GM19043 (cell line): ENCODE measurements around the gene AAR2.

Experiments used
- ATAC-seq: cut with Tn5 transposase; IDR thresholded peaks from one replicate; pipeline ENCODE4 v1.9.1; 2021; ENCODE audit warnings: low read depth; ENCODE audit not compliant: unreplicated experiment

The AAR2 gene

GRCh38 chr20:36235892-36236785 lies at the start of gene AAR2:
Gene AAR2 (plus strand): TSS chr20:36236478. CDS start chr20:36239869, 3,391 bp downstream.
- no peak for ATAC-seq

- no peak for ATAC-seq
Measured at GRCh38 chr20:36193977-36194712, 42.1 kb upstream of the AAR2 start.

- ATAC-seq, result no peak
Measured at GRCh38 chr20:36196676-36197075, 39.6 kb upstream of the AAR2 start.

DNA sequence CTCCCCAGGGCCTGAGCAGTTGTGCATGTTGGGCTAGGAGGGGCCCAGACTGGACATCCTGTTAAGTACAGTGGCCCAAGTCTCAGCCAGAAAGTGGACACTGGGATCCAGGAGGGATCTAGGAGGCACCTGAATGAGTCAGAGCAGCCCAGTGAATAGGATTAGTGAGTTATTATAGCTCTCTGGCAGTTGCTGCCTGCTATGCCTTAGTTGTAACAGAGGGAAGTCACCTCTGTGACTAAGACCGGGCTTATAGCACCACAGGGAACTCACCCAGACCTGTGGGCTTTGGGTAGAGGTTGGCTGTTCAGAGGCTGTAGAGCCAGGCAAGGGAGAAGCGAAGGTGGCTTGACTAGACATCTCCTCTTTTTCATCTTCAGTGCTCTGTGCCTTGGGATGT lies 39.0 kb upstream of the AAR2 start:
- no peak for ATAC-seq

DNA sequence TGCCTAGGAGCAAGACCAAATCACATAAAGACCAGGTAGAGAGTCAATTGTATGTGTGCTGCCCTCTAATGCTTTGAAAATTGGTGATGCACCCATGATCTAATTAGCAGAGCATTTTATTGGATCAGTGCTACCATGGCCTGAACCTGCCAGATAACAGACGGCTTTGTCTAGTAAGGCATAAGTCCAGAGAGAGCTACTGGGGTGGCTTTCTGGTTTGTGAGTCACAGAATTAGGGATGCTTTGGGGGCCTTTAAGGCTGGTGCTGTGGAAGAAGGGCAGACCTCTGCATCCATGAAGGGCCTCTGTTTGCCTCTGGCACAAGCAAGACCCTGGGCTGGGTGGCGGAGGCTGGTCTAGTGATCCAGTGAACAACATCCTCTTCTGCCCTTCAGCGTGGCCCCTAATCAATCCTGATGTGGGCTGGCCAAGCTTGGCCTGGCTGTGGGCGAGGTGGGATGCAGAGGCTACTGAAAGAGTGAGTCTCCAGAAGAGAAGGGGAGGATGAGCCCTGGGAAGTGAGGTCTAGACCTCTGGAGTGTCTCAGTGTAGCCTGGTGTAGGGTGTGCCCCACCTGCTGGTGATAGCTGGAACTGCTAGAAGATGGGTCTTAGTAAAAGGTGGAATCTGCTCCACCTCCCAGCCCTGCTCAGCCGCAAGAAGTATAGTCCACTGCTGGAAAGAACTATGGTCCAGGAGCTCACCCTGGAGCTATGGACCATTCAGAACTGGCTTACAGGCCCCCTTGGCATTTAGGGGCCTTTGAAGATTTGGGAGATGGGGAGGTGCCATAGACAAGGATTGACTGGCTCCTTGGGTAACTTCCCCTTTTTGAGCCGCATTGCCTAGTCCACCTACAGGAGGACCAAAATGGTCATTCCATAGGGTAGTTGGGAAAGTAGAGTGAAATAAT lies 36.7 kb upstream of the AAR2 start:
- no peak for ATAC-seq

DNA sequence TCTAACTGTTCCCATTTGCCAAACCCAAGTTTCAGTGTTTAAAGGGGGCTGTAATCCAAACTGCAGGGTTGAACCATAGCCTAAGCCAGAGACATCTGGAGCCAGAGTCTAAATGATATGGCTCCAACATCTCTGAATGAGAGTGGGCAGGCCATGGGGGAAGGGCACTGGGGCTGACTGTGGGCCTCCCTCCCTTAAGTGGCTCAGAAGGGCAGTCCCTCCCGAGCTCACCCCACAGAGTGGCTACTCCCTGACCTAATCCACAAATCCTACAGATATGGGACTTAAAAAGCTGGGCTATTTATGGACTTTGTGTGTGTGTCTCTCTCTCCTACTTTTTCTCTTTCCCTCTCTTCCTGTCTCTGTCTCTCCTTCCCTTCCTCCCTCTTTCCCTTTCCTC lies 35.8 kb upstream of the AAR2 start:
- ATAC-seq, result no peak

DNA sequence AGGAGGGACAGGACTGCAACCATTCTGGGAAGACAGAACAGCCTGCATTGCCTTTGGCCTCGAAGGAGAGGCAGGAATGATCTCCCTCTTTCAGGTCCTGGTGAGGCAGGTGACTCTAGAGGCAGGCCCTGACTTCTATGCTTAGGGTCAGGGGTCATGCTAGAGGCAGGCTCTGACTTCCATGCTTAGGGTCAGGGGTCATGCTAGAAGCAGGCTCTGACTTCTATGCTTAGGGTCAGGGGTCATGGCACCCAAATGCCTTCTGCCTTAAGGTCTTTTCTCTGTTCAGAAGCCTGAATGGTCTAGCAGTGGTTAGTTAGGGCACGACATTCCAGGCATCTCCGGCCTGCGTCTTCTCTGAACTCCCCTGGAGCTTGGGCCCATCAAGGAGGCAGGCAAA lies 35.1 kb upstream of the AAR2 start:
- ATAC-seq, result no peak

GRCh38 chr20:36202891-36203338 lies 33.4 kb upstream of the AAR2 start:
- ATAC-seq, result no peak

DNA sequence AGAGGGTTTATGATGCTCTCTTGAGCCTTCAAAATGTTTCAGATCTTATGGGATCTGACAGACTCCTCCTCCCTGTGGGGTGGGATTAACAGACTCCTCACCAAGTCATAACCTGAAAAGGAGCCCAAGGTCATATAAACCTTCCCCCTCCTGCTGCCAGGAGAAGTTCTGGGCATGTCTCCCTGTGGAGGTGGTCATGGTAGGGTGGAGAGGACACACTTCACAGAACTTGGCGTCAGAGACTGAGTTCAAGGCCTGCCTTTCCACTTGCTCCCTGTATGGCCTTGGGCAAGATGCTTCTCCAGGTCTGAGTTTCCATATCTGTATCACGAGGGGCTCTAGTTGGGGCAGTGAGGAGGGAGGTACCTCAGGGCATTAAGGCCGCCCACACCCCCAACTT lies 32.4 kb upstream of the AAR2 start:
- ATAC-seq, result no peak

DNA sequence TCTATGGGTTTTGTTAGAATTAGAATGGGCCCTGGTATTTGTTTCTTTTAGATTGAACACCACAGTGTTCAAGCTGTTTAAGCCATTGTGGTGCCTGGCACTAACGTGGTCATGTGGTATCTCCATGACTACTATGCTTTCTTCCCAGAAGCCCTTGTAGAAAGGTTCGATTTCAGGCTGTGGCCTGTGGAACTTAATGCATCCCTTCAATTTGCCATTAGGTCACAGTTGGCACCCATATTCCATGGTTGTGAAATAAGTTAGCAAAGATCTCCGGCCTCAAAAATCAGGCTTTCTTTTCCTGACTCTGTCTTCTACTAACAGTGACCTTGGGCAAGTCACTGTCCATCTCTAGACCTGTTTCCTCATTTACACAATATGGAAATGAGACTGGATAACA lies 31.3 kb upstream of the AAR2 start:
- ATAC-seq, result no peak

- ATAC-seq, result no peak
Measured at GRCh38 chr20:36206068-36206467, 30.2 kb upstream of the AAR2 start.

DNA sequence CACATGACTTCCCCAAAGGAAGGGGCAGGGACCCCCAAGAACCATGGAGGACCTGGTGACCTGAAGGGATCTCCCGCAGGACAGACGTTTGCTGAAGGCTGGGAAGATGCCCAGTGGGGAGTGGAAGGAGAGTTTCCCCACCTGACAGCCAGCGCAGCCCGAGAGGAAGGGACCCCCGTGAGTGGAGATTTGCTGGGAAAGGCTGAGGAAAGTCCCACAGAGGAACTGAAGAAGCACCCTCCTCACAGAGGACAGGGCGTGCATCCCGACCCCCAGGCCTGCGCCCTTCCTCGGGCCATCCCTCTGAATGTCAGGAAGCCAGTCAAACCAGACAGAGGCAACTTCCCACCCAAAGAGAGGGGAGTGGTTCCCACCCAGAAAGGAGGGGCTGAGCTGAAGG lies 29.6 kb upstream of the AAR2 start:
- ATAC-seq, result no peak

- ATAC-seq, result no peak
Measured at GRCh38 chr20:36207602-36208001, 28.7 kb upstream of the AAR2 start.

DNA sequence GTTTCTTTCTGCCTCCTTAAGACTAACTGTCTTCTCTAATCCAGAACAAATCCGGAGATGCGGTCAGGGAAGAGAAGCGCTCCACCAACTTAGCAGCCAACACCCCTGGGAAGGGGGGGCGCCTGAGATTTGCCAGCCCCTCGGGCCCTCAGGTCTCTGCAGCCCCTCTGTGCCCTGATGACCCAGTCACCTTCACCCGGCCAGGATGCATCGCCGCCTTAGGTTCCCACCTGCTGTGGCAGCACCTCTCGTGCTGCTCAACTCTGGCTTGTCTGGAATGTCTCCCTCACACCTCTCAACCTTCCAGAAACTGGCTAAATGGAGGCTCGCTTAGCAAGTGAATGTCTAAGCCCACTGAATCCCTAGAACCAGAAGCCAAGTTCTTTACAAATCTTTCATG lies 28.0 kb upstream of the AAR2 start:
- ATAC-seq, result no peak

- ATAC-seq, result no peak
Measured at GRCh38 chr20:36210436-36211021, 25.7 kb upstream of the AAR2 start.

- no peak for ATAC-seq
Measured at GRCh38 chr20:36213362-36213761, 22.9 kb upstream of the AAR2 start.

GRCh38 chr20:36214684-36215256 lies 21.5 kb upstream of the AAR2 start:
- ATAC-seq, result no peak

GRCh38 chr20:36215778-36216177 lies 20.5 kb upstream of the AAR2 start:
- no peak for ATAC-seq

- ATAC-seq, result no peak
Measured at GRCh38 chr20:36216314-36217025, 19.8 kb upstream of the AAR2 start.
